Measurements from ENCODE around the gene CUZD1.

CUZD1 gene

GRCh38 chr10:122812751-122813150 lies 32.9 kb downstream of the CUZD1 start:
- no peak for TF ChIP-seq CTCF (IDR thresholded peaks at IDR 0.05; ENCODE audit: extremely low read depth, missing control alignments)
- no peak for DNase-seq (ENCODE audit: low spot score)

- no peak for TF ChIP-seq CTCF (IDR thresholded peaks at IDR 0.05; ENCODE audit: extremely low read depth, missing control alignments)
These were observed 43.4 kb downstream of the CUZD1 start for GRCh38 chr10:122802282-122802681.

GRCh38 chr10:122798704-122799231 lies 46.9 kb downstream of the CUZD1 start:
- no peak for DNase-seq (ENCODE audit: low spot score)
- TF ChIP-seq CTCF (IDR thresholded peaks at IDR 0.05; ENCODE audit: extremely low read depth, missing control alignments) = no peak

More at GRCh38 chr10:122802282-122802681, 43.4 kb downstream of the CUZD1 start:
- DNase-seq (ENCODE audit: low spot score) = no peak

- DNase-seq (ENCODE audit: low spot score) = no peak
- no peak for TF ChIP-seq CTCF (IDR thresholded peaks at IDR 0.05; ENCODE audit: extremely low read depth, missing control alignments)
These were observed 48.9 kb downstream of the CUZD1 start for GRCh38 chr10:122796796-122797195.

- no peak for DNase-seq (ENCODE audit: low spot score)
- TF ChIP-seq CTCF (IDR thresholded peaks at IDR 0.05; ENCODE audit: extremely low read depth, missing control alignments) = no peak
These were observed 49.7 kb downstream of the CUZD1 start for GRCh38 chr10:122795924-122796323.

GRCh38 chr10:122786269-122786668 lies 59.4 kb downstream of the CUZD1 start:
- no peak for TF ChIP-seq CTCF (IDR thresholded peaks at IDR 0.05; ENCODE audit: extremely low read depth, missing control alignments)
- DNase-seq (ENCODE audit: low spot score) = peak; percentile 52

GRCh38 chr10:122782911-122783310 lies 62.7 kb downstream of the CUZD1 start:
- no peak for DNase-seq (ENCODE audit: low spot score)
- no peak for TF ChIP-seq CTCF (IDR thresholded peaks at IDR 0.05; ENCODE audit: extremely low read depth, missing control alignments)
